Gastrocnemius medialis (tissue), 4 donors: ENCODE data around the gene SRPK2.

ENCODE experiments used
- CTCF ChIP-seq, 5 experiments: fragments of 450-650 bp in 3 of 5; fragments of 200-600 bp in 2 of 5; sonication (generic) in 2 of 5; IDR thresholded peaks in 4 of 5; conservative IDR thresholded peaks in 1 of 5; 1 replicate in 4 of 5; 2 replicates in 1 of 5; pipeline ENCODE4 v1.5.1; 2016 to 2019; ENCODE audit warnings: antibody characterized with exemption in 5 of 5, mild to moderate bottlenecking in 3 of 5, moderate library complexity in 3 of 5
- POLR2A ChIP-seq, 2 donors: fragments of 450-650 bp; IDR thresholded peaks; one replicate each; pipeline ENCODE4 v1.6.1; 2017; ENCODE audit warnings: antibody characterized with exemption in 2 of 2, mild to moderate bottlenecking in 2 of 2, moderate library complexity in 2 of 2

- TF ChIP-seq CTCF (IDR thresholded peaks at IDR 0.05 in 4 of 5, conservative IDR thresholded peaks at IDR 0.05 in 1 of 5) (no peak), POLR2A (IDR thresholded peaks at IDR 0.05) (no peak)
Measured at GRCh38 chr7:105106473-105106872, 282.2 kb downstream of the SRPK2 start.
